ENCODE data around the gene AKR1C2. TPM values are rescaled to one million over a fixed set of nuclear protein-coding genes. Genes with fewer than 3 reads are reported as not detected.
"Not testable (repeated sequence)": the region's sequence is repeated elsewhere in the genome, so short reads cannot be mapped to it uniquely, and the experiment has no call there.

AKR1C2 gene
- polyA plus RNA-seq, 2 donors = 37.5 to 142 TPM

GRCh38 chr10:5014200-5014910 is 10.7 kb upstream of the AKR1C2 start:
- H3K4me3 ChIP-seq (ENCODE audit: low read depth in 1 of 2, low read length in 2 of 2); H3K4me1 ChIP-seq (ENCODE audit: control insufficient read depth in 2 of 2, insufficient read depth in 2 of 2, low read length in 1 of 2); H3K36me3 ChIP-seq (ENCODE audit: control insufficient read depth in 2 of 2, insufficient read depth in 2 of 2, low read length in 1 of 2); H3K9me3 ChIP-seq (ENCODE audit: control insufficient read depth in 2 of 2, insufficient read depth in 1 of 2, low read depth in 1 of 2, low read length in 1 of 2); H3K27me3 ChIP-seq (ENCODE audit: control insufficient read depth in 1 of 2, insufficient read depth in 2 of 2, low read length in 2 of 2): not testable (repeated sequence)
- 38 to 45% methylated on average over 4 of the region's 4 CpGs for WGBS, 2 donors
- H3K27ac ChIP-seq (ENCODE audit: low read depth in 2 of 2, low read length in 1 of 2) = peak overlapping the region in 1 of 2 donors; percentile 22

GRCh38 chr10:5013385-5013784 is 9.7 kb upstream of the AKR1C2 start:
- Histone ChIP-seq H3K27ac (ENCODE audit: low read depth in 2 of 2, low read length in 1 of 2) (no peak overlapping the region), H3K4me1 (ENCODE audit: control insufficient read depth in 2 of 2, insufficient read depth in 2 of 2, low read length in 1 of 2) (no peaks in the 10 kb centered on the region), H3K9me3 (ENCODE audit: control insufficient read depth in 2 of 2, insufficient read depth in 1 of 2, low read depth in 1 of 2, low read length in 1 of 2) (no peaks in the 10 kb centered on the region), H3K4me3 (ENCODE audit: low read depth in 1 of 2, low read length in 2 of 2) (no peak overlapping the region), H3K27me3 (ENCODE audit: control insufficient read depth in 1 of 2, insufficient read depth in 2 of 2, low read length in 2 of 2) (no peaks in the 10 kb centered on the region), H3K36me3 (ENCODE audit: control insufficient read depth in 2 of 2, insufficient read depth in 2 of 2, low read length in 1 of 2) (no peaks in the 10 kb centered on the region)
- 45 to 59% methylated on average over 1 of the region's 1 CpG for WGBS, 2 donors

- Histone ChIP-seq H3K27me3 (ENCODE audit: control insufficient read depth in 1 of 2, insufficient read depth in 2 of 2, low read length in 2 of 2) (no peaks in the 10 kb centered on the region), H3K36me3 (ENCODE audit: control insufficient read depth in 2 of 2, insufficient read depth in 2 of 2, low read length in 1 of 2) (no peaks in the 10 kb centered on the region), H3K4me3 (ENCODE audit: low read depth in 1 of 2, low read length in 2 of 2) (no peak overlapping the region), H3K9me3 (ENCODE audit: control insufficient read depth in 2 of 2, insufficient read depth in 1 of 2, low read depth in 1 of 2, low read length in 1 of 2) (no peaks in the 10 kb centered on the region), H3K4me1 (ENCODE audit: control insufficient read depth in 2 of 2, insufficient read depth in 2 of 2, low read length in 1 of 2) (no peaks in the 10 kb centered on the region), H3K27ac (ENCODE audit: low read depth in 2 of 2, low read length in 1 of 2) (no peak overlapping the region)
- 57 to 75% methylated on average over 2 of the region's 2 CpGs for WGBS, 2 donors
These were observed 8.9 kb upstream of the AKR1C2 start for GRCh38 chr10:5012595-5012994.

- H3K27me3 ChIP-seq (ENCODE audit: control insufficient read depth in 1 of 2, insufficient read depth in 2 of 2, low read length in 2 of 2); H3K27ac ChIP-seq (ENCODE audit: low read depth in 2 of 2, low read length in 1 of 2); H3K36me3 ChIP-seq (ENCODE audit: control insufficient read depth in 2 of 2, insufficient read depth in 2 of 2, low read length in 1 of 2); H3K4me1 ChIP-seq (ENCODE audit: control insufficient read depth in 2 of 2, insufficient read depth in 2 of 2, low read length in 1 of 2); H3K9me3 ChIP-seq (ENCODE audit: control insufficient read depth in 2 of 2, insufficient read depth in 1 of 2, low read depth in 1 of 2, low read length in 1 of 2); H3K4me3 ChIP-seq (ENCODE audit: low read depth in 1 of 2, low read length in 2 of 2): not testable (repeated sequence)
- 88 to 93% methylated on average over 2 of the region's 2 CpGs for WGBS, 2 donors
These were observed 7.7 kb upstream of the AKR1C2 start for GRCh38 chr10:5011392-5011791.

GRCh38 chr10:5010043-5010442 is 6.4 kb upstream of the AKR1C2 start:
- not testable (repeated sequence) for H3K9me3 ChIP-seq (ENCODE audit: control insufficient read depth in 2 of 2, insufficient read depth in 1 of 2, low read depth in 1 of 2, low read length in 1 of 2); H3K27me3 ChIP-seq (ENCODE audit: control insufficient read depth in 1 of 2, insufficient read depth in 2 of 2, low read length in 2 of 2); H3K27ac ChIP-seq (ENCODE audit: low read depth in 2 of 2, low read length in 1 of 2); H3K4me3 ChIP-seq (ENCODE audit: low read depth in 1 of 2, low read length in 2 of 2); H3K36me3 ChIP-seq (ENCODE audit: control insufficient read depth in 2 of 2, insufficient read depth in 2 of 2, low read length in 1 of 2); H3K4me1 ChIP-seq (ENCODE audit: control insufficient read depth in 2 of 2, insufficient read depth in 2 of 2, low read length in 1 of 2)
- 82% methylated on average over 6 of the region's 7 CpGs for WGBS, 2 donors

- H3K4me3 ChIP-seq (ENCODE audit: low read depth in 1 of 2, low read length in 2 of 2); H3K27ac ChIP-seq (ENCODE audit: low read depth in 2 of 2, low read length in 1 of 2); H3K27me3 ChIP-seq (ENCODE audit: control insufficient read depth in 1 of 2, insufficient read depth in 2 of 2, low read length in 2 of 2); H3K4me1 ChIP-seq (ENCODE audit: control insufficient read depth in 2 of 2, insufficient read depth in 2 of 2, low read length in 1 of 2); H3K36me3 ChIP-seq (ENCODE audit: control insufficient read depth in 2 of 2, insufficient read depth in 2 of 2, low read length in 1 of 2); H3K9me3 ChIP-seq (ENCODE audit: control insufficient read depth in 2 of 2, insufficient read depth in 1 of 2, low read depth in 1 of 2, low read length in 1 of 2): not testable (repeated sequence)
- 35 to 37% methylated on average over 4 of the region's 4 CpGs for WGBS, 2 donors
These were observed 5.3 kb upstream of the AKR1C2 start for GRCh38 chr10:5008857-5009548.

- not testable (repeated sequence) for H3K27ac ChIP-seq (ENCODE audit: low read depth in 2 of 2, low read length in 1 of 2); H3K4me1 ChIP-seq (ENCODE audit: control insufficient read depth in 2 of 2, insufficient read depth in 2 of 2, low read length in 1 of 2); H3K4me3 ChIP-seq (ENCODE audit: low read depth in 1 of 2, low read length in 2 of 2); H3K27me3 ChIP-seq (ENCODE audit: control insufficient read depth in 1 of 2, insufficient read depth in 2 of 2, low read length in 2 of 2); H3K36me3 ChIP-seq (ENCODE audit: control insufficient read depth in 2 of 2, insufficient read depth in 2 of 2, low read length in 1 of 2); H3K9me3 ChIP-seq (ENCODE audit: control insufficient read depth in 2 of 2, insufficient read depth in 1 of 2, low read depth in 1 of 2, low read length in 1 of 2)
These were observed 844 bp upstream of the AKR1C2 start for GRCh38 chr10:5004501-5004900.

- H3K27ac ChIP-seq (ENCODE audit: low read depth in 2 of 2, low read length in 1 of 2); H3K36me3 ChIP-seq (ENCODE audit: control insufficient read depth in 2 of 2, insufficient read depth in 2 of 2, low read length in 1 of 2); H3K4me1 ChIP-seq (ENCODE audit: control insufficient read depth in 2 of 2, insufficient read depth in 2 of 2, low read length in 1 of 2); H3K27me3 ChIP-seq (ENCODE audit: control insufficient read depth in 1 of 2, insufficient read depth in 2 of 2, low read length in 2 of 2); H3K4me3 ChIP-seq (ENCODE audit: low read depth in 1 of 2, low read length in 2 of 2); H3K9me3 ChIP-seq (ENCODE audit: control insufficient read depth in 2 of 2, insufficient read depth in 1 of 2, low read depth in 1 of 2, low read length in 1 of 2): not testable (repeated sequence)
- 0% methylated on average over 1 of the region's 1 CpG for WGBS, 2 donors
These were observed 351 bp upstream of the AKR1C2 start for GRCh38 chr10:5004030-5004385.

- WGBS, 2 donors = 90 to 94% methylated on average over 2 of the region's 2 CpGs
- Histone ChIP-seq H3K4me3 (ENCODE audit: low read depth in 1 of 2, low read length in 2 of 2) (peak overlapping the region in 1 of 2 donors; percentile 1), H3K9me3 (ENCODE audit: control insufficient read depth in 2 of 2, insufficient read depth in 1 of 2, low read depth in 1 of 2, low read length in 1 of 2) (no peaks in the 10 kb centered on the region), H3K36me3 (ENCODE audit: control insufficient read depth in 2 of 2, insufficient read depth in 2 of 2, low read length in 1 of 2) (no peaks in the 10 kb centered on the region), H3K27ac (ENCODE audit: low read depth in 2 of 2, low read length in 1 of 2) (no peak overlapping the region), H3K27me3 (ENCODE audit: control insufficient read depth in 1 of 2, insufficient read depth in 2 of 2, low read length in 2 of 2) (no peaks in the 10 kb centered on the region), H3K4me1 (ENCODE audit: control insufficient read depth in 2 of 2, insufficient read depth in 2 of 2, low read length in 1 of 2) (no peaks in the 10 kb centered on the region)
These were observed 1.5 kb downstream of the AKR1C2 start for GRCh38 chr10:5002013-5002727.

GRCh38 chr10:4998671-4999070 is 5.0 kb downstream of the AKR1C2 start:
- WGBS, 2 donors = 85 to 90% methylated on average over 4 to 5 of the region's 5 CpGs
- Histone ChIP-seq H3K4me1 (ENCODE audit: control insufficient read depth in 2 of 2, insufficient read depth in 2 of 2, low read length in 1 of 2) (no peaks in the 10 kb centered on the region), H3K27me3 (ENCODE audit: control insufficient read depth in 1 of 2, insufficient read depth in 2 of 2, low read length in 2 of 2) (no peaks in the 10 kb centered on the region), H3K9me3 (ENCODE audit: control insufficient read depth in 2 of 2, insufficient read depth in 1 of 2, low read depth in 1 of 2, low read length in 1 of 2) (no peaks in the 10 kb centered on the region), H3K27ac (ENCODE audit: low read depth in 2 of 2, low read length in 1 of 2) (no peak overlapping the region), H3K4me3 (ENCODE audit: low read depth in 1 of 2, low read length in 2 of 2) (no peak overlapping the region), H3K36me3 (ENCODE audit: control insufficient read depth in 2 of 2, insufficient read depth in 2 of 2, low read length in 1 of 2) (peaks cover 0 to 2% of the 10 kb centered on the region in 2 donors)

Measured in esophagus (tissue), 2 donors.